H1 (cell line): ENCODE data around the gene ITPRIPL2. TPM values are rescaled to one million over a fixed set of nuclear protein-coding genes. Genes with fewer than 3 reads are reported as not detected.

Source experiments
- CHD7 ChIP-seq: fragments of 300-600 bp; sonication (generic); IDR thresholded peaks from 2 replicates; pipeline ENCODE4 v1.7.1; 2012; ENCODE audit warnings: low read length, moderate library complexity, mild to moderate bottlenecking, inconsistent platforms; ENCODE audit not compliant: insufficient replicate concordance
- EZH2 ChIP-seq: fragments of 200-600 bp; sonication (generic); IDR thresholded peaks from 2 replicates; pipeline ENCODE4 v1.7.1; 2012; ENCODE audit warnings: low read depth, mild to moderate bottlenecking, moderate library complexity, low read length, inconsistent platforms; ENCODE audit not compliant: severe bottlenecking
- POU5F1 ChIP-seq: IDR thresholded peaks from 2 replicates; pipeline ENCODE4 v1.6.1; 2011; ENCODE audit warnings: low read depth, mild to moderate bottlenecking, low read length, moderate library complexity
- TAF7 ChIP-seq: optimal IDR thresholded peaks from 2 replicates; pipeline ENCODE3; 2011; ENCODE audit warnings: low read depth, mild to moderate bottlenecking, inconsistent platforms, low read length, moderate library complexity, borderline replicate concordance
- TEAD4 ChIP-seq: IDR thresholded peaks from 2 replicates; pipeline ENCODE4 v1.6.1; 2012; ENCODE audit warnings: low read depth, low read length, inconsistent platforms, mixed read lengths
- polyA plus RNA-seq, 7 experiments: library from polyadenylated mRNA; depleted of rRNA in 3 of 7; stranded (reverse) in 5 of 7; unstranded in 2 of 7; fragments of >200 nt in 5 of 7; fragments of 200-250 nt in 2 of 7; gene quantifications; 1 replicate in 5 of 7; 2 replicates in 1 of 7; 4 replicates in 1 of 7; pipeline versions ENCODE4 v1.2.1 to v1.2.3, GENCODE V29; 2011 to 2013; ENCODE audit warnings: missing spikeins in 2 of 7, mixed read lengths in 2 of 7
- total RNA-seq: library from RNA; stranded (reverse); fragmentation: NEBNext Ultra II Directional; extraction: Animal tissue kit (Norgen Biotek cat#: 25700); gene quantifications from 2 replicates; pipeline ENCODE4 v1.2.1, GENCODE V29; 2021

The ITPRIPL2 gene
- total and polyA plus RNA-seq, 2 of the 8 experiments (the other 6 are each of a cell fraction or from before 2014, with no cell fraction given), result 1.1 to 3.4 TPM

DNA sequence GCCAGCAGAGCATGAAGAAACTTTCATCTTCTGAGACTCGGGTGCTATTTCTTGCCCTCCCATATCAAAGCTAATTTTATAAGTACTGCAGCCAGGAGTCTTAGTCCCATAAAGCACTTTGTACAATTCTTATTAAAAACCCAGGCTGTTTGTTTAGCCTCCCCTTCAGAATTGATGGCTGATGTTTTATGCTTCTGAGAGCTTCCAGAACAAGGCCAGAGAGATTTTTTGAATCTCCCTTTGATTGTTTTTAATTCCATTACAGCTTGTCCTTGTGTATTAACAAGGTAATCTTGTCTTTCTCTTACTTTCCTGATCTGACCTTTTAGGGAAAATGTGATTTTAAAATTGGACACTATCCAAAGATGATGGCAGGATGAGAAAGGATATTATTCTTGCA lies 30.1 kb upstream of the ITPRIPL2 start (continued):
- no peak for TF ChIP-seq EZH2
- no peak for TF ChIP-seq POU5F1
- TF ChIP-seq CHD7, result no peak
- TF ChIP-seq TEAD4, result no peak
- TF ChIP-seq TAF7, result no peak
